Neural cell (in vitro differentiated cells): Measurements from ENCODE around the gene RPP14. TPM values are rescaled to one million over a fixed set of nuclear protein-coding genes. Genes with fewer than 3 reads are reported as not detected.
"Not testable (repeated sequence)": the region's sequence is repeated elsewhere in the genome, so short reads cannot be mapped to it uniquely, and the experiment has no call there.

Experiments
- H2AFZ ChIP-seq: fragments of 200-600, 300-800 bp; sonication (generic), shearing (Covaris generic); 2 replicates; pipeline ENCODE4 v1.6.0; 2014; ENCODE audit warnings: low read depth, mild to moderate bottlenecking, antibody characterized with exemption, low read length, moderate library complexity
- H3F3A ChIP-seq: fragments of 200-600 bp; shearing (Covaris generic); 2 replicates; pipeline ENCODE4 v1.6.1; 2016; ENCODE audit warnings: mild to moderate bottlenecking, moderate library complexity, mixed read lengths, antibody characterized with exemption, low read length; ENCODE audit not compliant: insufficient read depth, poor library complexity, severe bottlenecking
- H3K27ac ChIP-seq: fragments of 200-600, 300-800 bp; sonication (generic), shearing (Covaris generic); 2 replicates; pipeline ENCODE4 v1.5.1; 2014; ENCODE audit warnings: mild to moderate bottlenecking, low read length, moderate library complexity
- H3K27me3 ChIP-seq: fragments of 300-800, 200-600 bp; sonication (generic), shearing (Covaris generic); 2 replicates; pipeline ENCODE4 v1.6.0; 2014; ENCODE audit warnings: mild to moderate bottlenecking, low read depth, low read length, moderate library complexity; ENCODE audit not compliant: insufficient read depth
- H3K36me3 ChIP-seq: fragments of 300-800, 200-600 bp; sonication (generic), shearing (Covaris generic); 2 replicates; pipeline ENCODE4 v1.5.1; 2014; ENCODE audit warnings: mild to moderate bottlenecking, antibody characterized with exemption, low read length, moderate library complexity; ENCODE audit not compliant: insufficient read depth
- H3K4me2 ChIP-seq: fragments of 300-800, 200-600 bp; sonication (generic), shearing (Covaris generic); 2 replicates; pipeline ENCODE4 v1.6.0; 2014; ENCODE audit warnings: mild to moderate bottlenecking, low read length
- H3K4me3 ChIP-seq: fragments of 300-800, 200-600 bp; sonication (generic), shearing (Covaris generic); 2 replicates; pipeline ENCODE4 v1.5.1; 2014; ENCODE audit warnings: mild to moderate bottlenecking, low read length, moderate library complexity
- H3K79me2 ChIP-seq: fragments of 200-600 bp; shearing (Covaris generic); replicated peaks from 2 replicates; pipeline ENCODE4 v1.6.0; 2014; ENCODE audit warnings: mild to moderate bottlenecking, low read length, moderate library complexity; ENCODE audit not compliant: insufficient read depth
- H3K9ac ChIP-seq: fragments of 300-800, 200-600 bp; sonication (generic), shearing (Covaris generic); 2 replicates; pipeline ENCODE4 v1.6.1; 2016; ENCODE audit warnings: mild to moderate bottlenecking, low read length, mixed read lengths
- H3K9me2 ChIP-seq: fragments of 200-600 bp; shearing (Covaris generic); 2 replicates; pipeline ENCODE4 v1.6.1; 2016; ENCODE audit warnings: mild to moderate bottlenecking, low read length, mixed read lengths; ENCODE audit not compliant: insufficient read depth
- H3K9me3 ChIP-seq: fragments of 200-600, 300-800 bp; sonication (generic), shearing (Covaris generic); 2 replicates; pipeline ENCODE4 v1.6.1; 2016; ENCODE audit warnings: mild to moderate bottlenecking, mixed run types, low read length, moderate library complexity, mixed read lengths
- H4K20me1 ChIP-seq: fragments of 200-600 bp; shearing (Covaris generic); 2 replicates; pipeline ENCODE4 v1.6.1; 2016; ENCODE audit warnings: mild to moderate bottlenecking, mixed run types; ENCODE audit not compliant: insufficient read depth
- EP300 ChIP-seq: fragments of 450-650 bp; conservative IDR thresholded peaks from 2 replicates; pipeline ENCODE4 v1.6.1; 2014; ENCODE audit warnings: antibody characterized with exemption, mild to moderate bottlenecking, moderate library complexity; ENCODE audit not compliant: poor library complexity, severe bottlenecking
- EZH2 ChIP-seq: fragments of 200-600, 300-800 bp; shearing (Covaris generic), sonication (generic); IDR thresholded peaks from 2 replicates; pipeline ENCODE4 v1.6.1; 2014; ENCODE audit warnings: antibody characterized with exemption, low read length, borderline replicate concordance, mild to moderate bottlenecking; ENCODE audit not compliant: insufficient read depth, poor library complexity, severe bottlenecking
- MXI1 ChIP-seq: fragments of 450-650 bp; conservative IDR thresholded peaks from 2 replicates; pipeline ENCODE4 v1.6.1; 2014; ENCODE audit warnings: antibody characterized with exemption, mild to moderate bottlenecking; ENCODE audit not compliant: poor library complexity, severe bottlenecking
- POLR2AphosphoS5 ChIP-seq: IDR thresholded peaks from 2 replicates; pipeline ENCODE4 v1.6.1; 2012
- RAD21 ChIP-seq: fragments of 450-650 bp; conservative IDR thresholded peaks from 2 replicates; pipeline ENCODE4 v1.6.1; 2014; ENCODE audit warnings: antibody characterized with exemption, mild to moderate bottlenecking, moderate library complexity
- REST ChIP-seq: IDR thresholded peaks from 2 replicates; pipeline ENCODE4 v1.6.1; 2012; ENCODE audit warnings: borderline replicate concordance
- SMC3 ChIP-seq: fragments of 450-650 bp; conservative IDR thresholded peaks from 2 replicates; pipeline ENCODE4 v1.6.1; 2014; ENCODE audit warnings: antibody characterized with exemption, mild to moderate bottlenecking, moderate library complexity; ENCODE audit not compliant: poor library complexity
- TAF1 ChIP-seq: IDR thresholded peaks from 2 replicates; pipeline ENCODE4 v1.6.1; 2012; ENCODE audit warnings: low read depth
- polyA plus RNA-seq: library from polyadenylated mRNA; depleted of rRNA; stranded (reverse); fragments of >200 nt; gene quantifications from 2 replicates; pipeline ENCODE4 v1.2.3, GENCODE V29; 2014
- TF ChIP-seq, protein P1 (sequence below): fragments of 450-650 bp; IDR thresholded peaks from 2 replicates; pipeline ENCODE4 v1.5.1; 2014; ENCODE audit warnings: antibody characterized with exemption, mild to moderate bottlenecking, moderate library complexity; ENCODE audit not compliant: poor library complexity, severe bottlenecking

The RPP14 gene
- polyA plus RNA-seq, 1 donor from 2014 or later = 13.0 TPM

- Histone ChIP-seq H3K9me3 (no peaks in the 10 kb centered on the region), H3K4me2 (no peak overlapping the region), H4K20me1 (no peaks in the 10 kb centered on the region), H3K79me2 (no peaks in the 10 kb centered on the region), H3K27ac (no peak overlapping the region), H3F3A (no peaks in the 10 kb centered on the region), H3K4me3 (no peak overlapping the region), H3K36me3 (no peaks in the 10 kb centered on the region), H3K9me2 (no peaks in the 10 kb centered on the region), H3K9ac (no peak overlapping the region), H2AFZ (no peak overlapping the region), H3K27me3 (no peaks in the 10 kb centered on the region)
- TF ChIP-seq EP300 (no peak), EZH2 (no peak), MXI1 (no peak), POLR2AphosphoS5 (no peak), REST (no peak), SMC3 (no peak), TAF1 (no peak), RAD21 (no peak)
- TF ChIP-seq, protein P1, sequence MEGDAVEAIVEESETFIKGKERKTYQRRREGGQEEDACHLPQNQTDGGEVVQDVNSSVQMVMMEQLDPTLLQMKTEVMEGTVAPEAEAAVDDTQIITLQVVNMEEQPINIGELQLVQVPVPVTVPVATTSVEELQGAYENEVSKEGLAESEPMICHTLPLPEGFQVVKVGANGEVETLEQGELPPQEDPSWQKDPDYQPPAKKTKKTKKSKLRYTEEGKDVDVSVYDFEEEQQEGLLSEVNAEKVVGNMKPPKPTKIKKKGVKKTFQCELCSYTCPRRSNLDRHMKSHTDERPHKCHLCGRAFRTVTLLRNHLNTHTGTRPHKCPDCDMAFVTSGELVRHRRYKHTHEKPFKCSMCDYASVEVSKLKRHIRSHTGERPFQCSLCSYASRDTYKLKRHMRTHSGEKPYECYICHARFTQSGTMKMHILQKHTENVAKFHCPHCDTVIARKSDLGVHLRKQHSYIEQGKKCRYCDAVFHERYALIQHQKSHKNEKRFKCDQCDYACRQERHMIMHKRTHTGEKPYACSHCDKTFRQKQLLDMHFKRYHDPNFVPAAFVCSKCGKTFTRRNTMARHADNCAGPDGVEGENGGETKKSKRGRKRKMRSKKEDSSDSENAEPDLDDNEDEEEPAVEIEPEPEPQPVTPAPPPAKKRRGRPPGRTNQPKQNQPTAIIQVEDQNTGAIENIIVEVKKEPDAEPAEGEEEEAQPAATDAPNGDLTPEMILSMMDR = no peak
Measured at GRCh38 chr3:58271901-58272501, 34.0 kb upstream of the RPP14 start.

DNA sequence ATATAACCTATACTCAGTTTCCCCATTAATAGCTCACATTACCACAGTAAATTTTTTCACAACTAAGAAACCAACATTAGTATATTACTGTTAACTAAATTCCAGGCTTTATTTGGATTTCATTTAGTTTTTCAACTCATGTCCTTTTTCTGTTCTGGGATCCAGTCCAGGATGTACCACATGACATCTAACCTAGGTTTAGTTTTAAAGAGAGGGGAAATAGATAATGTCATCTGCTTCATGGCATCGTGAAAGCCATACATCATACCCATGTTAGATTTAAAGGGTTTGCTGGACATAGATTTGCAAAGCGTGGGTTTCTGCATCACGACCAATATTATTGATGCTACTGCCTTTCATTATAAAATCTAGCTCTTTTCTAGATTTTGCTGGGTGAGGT is 33.2 kb upstream of the RPP14 start:
- Histone ChIP-seq H2AFZ (no peak overlapping the region), H3K36me3 (no peaks in the 10 kb centered on the region), H3K27ac (no peak overlapping the region), H3F3A (no peaks in the 10 kb centered on the region), H3K4me3 (no peak overlapping the region), H3K79me2 (no peaks in the 10 kb centered on the region), H3K27me3 (no peaks in the 10 kb centered on the region), H4K20me1 (no peaks in the 10 kb centered on the region), H3K9me2 (no peaks in the 10 kb centered on the region), H3K4me2 (no peak overlapping the region), H3K9me3 (no peaks in the 10 kb centered on the region), H3K9ac (no peak overlapping the region)
- TF ChIP-seq, protein P1 = no peak
- no peak for TF ChIP-seq POLR2AphosphoS5
- TF ChIP-seq TAF1 = no peak
- no peak for TF ChIP-seq REST
- no peak for TF ChIP-seq SMC3
- TF ChIP-seq RAD21 = no peak
- no peak for TF ChIP-seq EP300
- TF ChIP-seq EZH2 = no peak
- no peak for TF ChIP-seq MXI1

GRCh38 chr3:58273362-58273761 is 32.7 kb upstream of the RPP14 start:
- H4K20me1 ChIP-seq, H2AFZ ChIP-seq, H3K79me2 ChIP-seq, H3K4me3 ChIP-seq, H3K4me2 ChIP-seq, H3K9me2 ChIP-seq, H3K27ac ChIP-seq, H3K36me3 ChIP-seq, H3K9ac ChIP-seq, H3K9me3 ChIP-seq, H3K27me3 ChIP-seq, H3F3A ChIP-seq: not testable (repeated sequence)
